Measurements from ENCODE around the gene DNAJC22.

DNAJC22 gene

DNA sequence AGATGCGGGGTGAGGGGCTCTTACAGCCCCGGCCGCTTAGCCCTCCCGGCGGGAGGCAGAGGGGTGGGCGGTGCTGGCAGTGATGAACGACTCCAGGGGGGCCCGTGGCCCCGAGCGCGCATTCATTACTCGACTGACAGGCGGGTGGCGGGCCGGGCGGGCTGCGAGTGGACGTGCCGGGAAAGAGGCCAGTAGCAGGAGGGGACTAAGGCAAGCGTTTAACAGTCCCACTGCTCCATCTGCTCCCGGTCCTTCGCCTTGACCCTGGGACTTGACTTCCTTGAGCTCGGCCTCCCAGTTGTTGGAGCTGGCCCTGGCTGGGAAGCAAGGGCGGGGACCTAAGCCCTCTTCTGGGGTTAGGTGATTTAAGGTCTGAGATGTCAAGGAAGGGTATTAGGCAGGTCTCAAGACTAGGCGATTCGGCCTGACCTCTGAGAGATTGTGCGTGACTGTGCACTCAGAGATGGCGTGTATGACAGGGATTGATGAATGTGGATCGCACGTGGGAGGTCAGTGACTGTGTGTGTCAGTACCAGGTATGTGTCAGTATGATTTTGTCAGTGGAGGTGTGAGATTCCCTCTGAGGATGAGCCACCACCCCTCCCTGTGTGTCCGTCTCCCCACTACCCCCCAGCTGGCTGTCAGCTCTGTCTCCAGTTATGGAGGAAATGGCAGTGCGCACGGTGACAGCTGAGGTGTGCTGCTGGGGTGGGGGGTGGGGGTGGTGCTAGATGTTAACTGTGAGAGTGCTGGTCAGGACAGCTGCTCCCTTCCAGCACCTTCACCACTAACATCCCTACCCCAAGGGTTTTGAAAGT, 3.6 kb upstream of the DNAJC22 start:
- TF ChIP-seq, protein P1, sequence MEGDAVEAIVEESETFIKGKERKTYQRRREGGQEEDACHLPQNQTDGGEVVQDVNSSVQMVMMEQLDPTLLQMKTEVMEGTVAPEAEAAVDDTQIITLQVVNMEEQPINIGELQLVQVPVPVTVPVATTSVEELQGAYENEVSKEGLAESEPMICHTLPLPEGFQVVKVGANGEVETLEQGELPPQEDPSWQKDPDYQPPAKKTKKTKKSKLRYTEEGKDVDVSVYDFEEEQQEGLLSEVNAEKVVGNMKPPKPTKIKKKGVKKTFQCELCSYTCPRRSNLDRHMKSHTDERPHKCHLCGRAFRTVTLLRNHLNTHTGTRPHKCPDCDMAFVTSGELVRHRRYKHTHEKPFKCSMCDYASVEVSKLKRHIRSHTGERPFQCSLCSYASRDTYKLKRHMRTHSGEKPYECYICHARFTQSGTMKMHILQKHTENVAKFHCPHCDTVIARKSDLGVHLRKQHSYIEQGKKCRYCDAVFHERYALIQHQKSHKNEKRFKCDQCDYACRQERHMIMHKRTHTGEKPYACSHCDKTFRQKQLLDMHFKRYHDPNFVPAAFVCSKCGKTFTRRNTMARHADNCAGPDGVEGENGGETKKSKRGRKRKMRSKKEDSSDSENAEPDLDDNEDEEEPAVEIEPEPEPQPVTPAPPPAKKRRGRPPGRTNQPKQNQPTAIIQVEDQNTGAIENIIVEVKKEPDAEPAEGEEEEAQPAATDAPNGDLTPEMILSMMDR (IDR thresholded peaks at IDR 0.05; ENCODE audit: borderline replicate concordance, insufficient read depth, low read depth, low read length): no peak
- H3K4me3 ChIP-seq (ENCODE audit: low read depth, low read length): peak overlapping the region; percentile 28

DNA sequence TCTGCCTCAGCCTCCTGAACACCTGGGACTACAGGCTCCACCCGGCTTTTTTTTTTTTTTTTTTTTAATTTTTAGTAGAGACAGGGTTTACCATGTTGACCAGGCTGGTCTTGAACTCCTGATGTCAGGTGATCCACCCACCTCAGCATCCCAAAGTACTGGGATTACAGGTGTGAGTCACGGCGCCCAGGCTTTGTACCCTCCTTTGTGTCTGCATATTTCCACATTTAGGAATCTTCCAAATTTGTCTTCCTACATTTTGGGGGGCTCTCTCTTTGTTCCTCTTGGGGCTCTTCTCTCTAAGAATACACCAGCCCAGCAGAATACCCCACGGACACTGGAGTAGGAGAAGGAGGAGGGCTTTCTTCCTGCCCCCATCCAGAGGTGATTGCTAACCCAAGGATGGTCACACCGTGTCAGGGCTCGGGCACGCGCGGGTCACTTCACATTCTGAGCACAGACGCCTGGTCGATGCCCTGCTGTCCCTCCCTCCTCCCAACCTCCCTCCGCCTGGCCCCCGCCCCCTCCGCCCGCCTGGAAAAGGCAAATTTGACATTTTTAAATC, 2.1 kb upstream of the DNAJC22 start:
- no peak overlapping the region for H3K4me3 ChIP-seq (ENCODE audit: low read depth, low read length)
- TF ChIP-seq, protein P1 (IDR thresholded peaks at IDR 0.05; ENCODE audit: borderline replicate concordance, insufficient read depth, low read depth, low read length): no peak

DNA sequence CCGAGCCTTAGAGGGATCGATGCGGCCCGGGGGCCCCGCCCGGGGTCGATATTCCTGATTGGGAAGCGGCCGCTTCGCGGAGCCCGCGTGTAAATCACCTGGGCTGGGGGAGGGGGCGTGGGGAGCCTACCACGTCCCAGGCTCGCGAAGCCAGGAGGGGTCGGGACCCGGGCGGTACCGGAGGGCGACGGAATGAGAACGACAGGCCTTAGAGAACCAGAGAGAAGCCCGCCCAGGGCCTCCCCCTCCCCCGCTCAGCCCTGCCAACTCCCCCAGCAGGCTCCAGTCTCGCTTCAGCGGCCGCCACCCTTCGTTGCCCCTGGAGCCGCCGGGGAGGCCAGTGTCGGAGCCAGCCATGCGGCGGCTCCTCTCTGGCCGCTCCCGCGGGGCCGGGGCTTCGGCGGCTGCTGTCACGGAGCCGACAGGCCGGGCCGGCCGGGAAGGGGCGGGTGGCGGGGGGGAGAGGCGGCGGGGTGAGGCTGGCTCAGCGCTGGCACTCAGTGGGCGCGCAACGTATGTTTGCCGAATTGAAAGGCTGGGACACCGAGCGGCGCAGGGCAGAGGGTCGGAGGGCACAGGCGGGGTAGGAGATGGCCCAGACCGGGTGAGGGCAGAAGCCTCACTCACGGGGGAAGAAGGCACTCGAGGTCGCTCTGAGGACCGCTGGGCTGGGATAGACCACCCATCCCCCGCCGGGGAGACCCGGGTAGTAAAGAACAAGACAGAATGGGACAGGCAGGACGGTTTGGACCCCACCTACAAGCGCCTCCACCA, 1.4 kb upstream of the DNAJC22 start:
- TF ChIP-seq, protein P1 (IDR thresholded peaks at IDR 0.05; ENCODE audit: borderline replicate concordance, insufficient read depth, low read depth, low read length): no peak
- H3K4me3 ChIP-seq (ENCODE audit: low read depth, low read length): peak overlapping the region; percentile 36

DNA sequence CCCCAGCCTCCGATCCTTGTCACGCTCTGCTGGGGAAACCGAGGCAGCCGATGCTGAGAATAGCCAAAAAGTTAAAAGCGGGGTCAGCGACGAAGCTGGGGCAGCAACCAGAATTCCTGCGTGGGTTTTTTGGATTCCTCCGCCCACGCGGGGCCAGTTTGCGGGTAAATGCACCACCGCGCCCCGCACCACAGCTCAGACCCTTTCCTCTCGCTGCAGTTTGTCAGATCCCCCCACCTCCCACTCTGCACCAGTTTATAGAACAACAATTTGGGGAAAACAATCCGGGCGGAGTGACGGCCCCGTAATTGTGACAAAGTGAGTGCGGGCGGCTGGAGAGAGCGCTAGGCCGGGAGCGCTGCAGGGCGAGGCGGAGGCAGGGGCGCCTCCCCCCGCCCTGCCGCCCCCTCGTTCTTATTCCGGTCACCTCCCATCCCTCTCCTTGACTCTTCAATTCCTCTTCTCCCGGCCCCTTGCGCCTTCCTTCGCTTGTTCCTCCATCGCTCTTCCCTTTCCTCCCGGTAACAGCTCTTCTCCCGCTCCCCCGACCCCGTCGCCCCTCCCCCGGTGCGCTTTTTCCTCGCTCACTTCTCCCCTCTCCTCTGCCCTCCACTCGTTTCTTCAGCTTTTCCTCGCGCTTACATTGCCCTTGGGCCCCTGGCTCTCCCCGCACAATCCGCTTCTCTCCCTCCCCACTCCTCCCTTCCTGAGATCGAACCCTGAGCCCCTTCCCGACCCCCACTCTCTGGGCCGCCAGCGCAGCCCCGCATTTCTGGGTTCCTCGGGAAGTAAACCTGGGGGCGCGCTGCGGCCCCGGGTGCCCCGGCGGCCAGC, 646 bp upstream of the DNAJC22 start:
- TF ChIP-seq, protein P1 (IDR thresholded peaks at IDR 0.05; ENCODE audit: borderline replicate concordance, insufficient read depth, low read depth, low read length): no peak
- H3K4me3 ChIP-seq (ENCODE audit: low read depth, low read length): peak overlapping the region; percentile 36

DNA sequence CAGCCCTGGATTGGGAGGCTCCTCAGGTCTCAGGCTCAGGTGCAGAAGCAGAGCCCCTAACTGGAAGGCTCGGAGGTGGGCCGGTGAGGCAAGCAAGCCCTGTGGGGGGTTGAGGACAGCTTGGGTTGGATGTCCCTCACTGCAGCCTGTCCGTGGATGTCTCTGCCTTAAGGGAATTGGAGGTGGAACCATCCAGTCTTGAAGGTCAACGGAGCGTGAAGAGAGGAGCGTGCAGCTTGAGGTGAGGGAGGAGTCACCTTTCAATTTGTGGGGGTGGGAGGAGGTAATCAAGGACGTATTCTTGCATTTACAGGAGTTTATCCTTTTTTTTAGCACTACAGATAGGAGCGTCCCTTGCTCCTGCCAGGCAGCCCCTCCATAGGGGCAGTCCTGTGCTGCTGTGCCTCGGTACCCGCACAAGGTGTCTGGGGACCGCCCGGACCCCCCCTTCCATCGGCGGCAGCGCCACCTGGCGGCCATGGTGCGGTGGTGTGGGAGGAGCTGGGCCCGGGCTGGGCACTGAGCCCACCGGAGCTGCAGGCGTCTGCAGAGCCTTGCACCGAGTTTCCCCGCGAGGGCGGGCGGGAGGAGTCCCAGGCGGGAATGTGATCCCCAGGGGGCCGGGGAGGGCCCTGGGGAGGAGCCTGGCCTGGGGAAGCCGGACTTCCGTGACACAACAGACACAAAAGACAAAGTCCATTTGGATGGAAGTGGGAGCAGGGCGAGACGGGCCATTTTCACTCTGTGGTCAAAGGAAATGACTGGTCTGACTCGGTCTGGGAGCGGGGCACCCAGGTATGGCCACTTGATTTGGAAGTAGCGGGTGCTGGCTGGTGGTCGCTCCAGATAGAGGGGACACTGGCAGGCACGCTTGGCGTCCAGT, 864 bp downstream of the DNAJC22 start:
- TF ChIP-seq, protein P1 (IDR thresholded peaks at IDR 0.05; ENCODE audit: borderline replicate concordance, insufficient read depth, low read depth, low read length): peak; percentile 94
- H3K4me3 ChIP-seq (ENCODE audit: low read depth, low read length): peak overlapping the region; percentile 38

DNA sequence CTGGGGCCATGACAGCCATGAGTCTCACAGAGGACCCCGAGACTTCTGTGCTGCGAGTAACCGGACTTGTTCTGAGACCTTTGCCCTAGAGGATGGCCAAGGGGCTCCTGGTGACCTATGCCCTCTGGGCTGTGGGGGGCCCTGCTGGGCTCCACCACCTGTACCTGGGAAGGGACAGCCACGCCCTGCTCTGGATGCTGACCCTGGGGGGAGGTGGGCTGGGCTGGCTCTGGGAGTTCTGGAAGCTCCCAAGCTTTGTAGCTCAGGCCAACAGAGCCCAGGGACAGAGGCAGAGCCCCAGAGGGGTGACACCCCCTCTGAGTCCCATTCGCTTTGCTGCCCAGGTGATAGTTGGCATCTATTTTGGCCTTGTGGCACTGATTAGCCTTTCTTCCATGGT, 2.1 kb downstream of the DNAJC22 start:
- no peak overlapping the region for H3K4me3 ChIP-seq (ENCODE audit: low read depth, low read length)
- TF ChIP-seq, protein P1 (IDR thresholded peaks at IDR 0.05; ENCODE audit: borderline replicate concordance, insufficient read depth, low read depth, low read length): no peak

Measured in GM12875 (cell line).